Stimulated activated naive CD4-positive, alpha-beta T cell (primary cell): ENCODE results near the gene NRP2.

Experiments
- DNase-seq, 6 experiments: peaks; one replicate each; lab custom pipeline; 2025; lab: John Stamatoyannopoulos, UW

NRP2 gene

DNA sequence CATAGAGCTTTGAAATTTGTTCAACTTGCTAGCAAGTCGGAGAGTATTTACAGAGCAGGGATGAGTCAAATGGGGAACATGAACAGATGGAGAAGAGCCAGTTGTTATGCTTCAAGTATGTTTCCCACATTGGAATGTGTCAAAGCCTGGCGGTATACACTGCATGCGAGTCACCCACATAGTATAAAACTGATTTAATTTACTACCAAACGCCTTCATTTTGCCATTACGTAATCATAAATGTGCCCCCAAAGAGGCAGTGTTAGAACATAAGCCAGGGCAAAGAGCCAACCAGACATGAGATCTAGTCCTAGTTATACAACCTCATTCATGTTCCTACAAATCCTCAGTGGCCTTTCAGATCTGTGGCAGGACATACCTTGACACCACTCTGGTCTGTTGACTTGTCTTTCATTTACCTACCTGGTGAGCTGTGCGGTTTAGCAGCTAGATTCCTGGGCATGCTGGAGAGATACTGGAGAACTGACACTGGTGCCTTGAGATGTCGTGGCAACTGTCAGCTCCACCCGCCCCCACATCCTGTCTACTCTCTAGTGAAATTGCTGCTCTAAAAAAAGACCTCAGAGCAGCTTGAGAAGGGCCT, 21.7 kb upstream of the NRP2 start:
- peak in 4 of 6 experiments; percentile 1 to 61 (median 34) for DNase-seq

DNA sequence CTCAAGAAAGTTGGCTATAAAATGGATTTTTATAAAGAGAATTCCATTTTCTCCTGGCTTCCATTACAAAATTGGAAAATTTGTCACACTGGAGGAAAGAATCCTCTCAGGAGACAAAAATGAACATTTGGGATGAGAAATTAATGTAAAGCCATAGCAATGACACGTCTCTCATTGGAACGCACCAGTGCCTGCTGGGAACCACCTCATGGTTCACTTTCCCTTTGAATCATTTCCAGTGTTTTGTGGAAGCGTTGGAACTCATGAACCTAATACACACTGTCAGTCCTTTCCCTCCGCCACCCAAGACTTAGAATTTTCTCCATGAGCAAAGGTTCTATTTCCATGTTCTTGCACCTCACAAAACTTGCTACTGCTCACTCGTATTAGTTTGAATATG, 21.0 kb upstream of the NRP2 start:
- DNase-seq, result no peak

DNA sequence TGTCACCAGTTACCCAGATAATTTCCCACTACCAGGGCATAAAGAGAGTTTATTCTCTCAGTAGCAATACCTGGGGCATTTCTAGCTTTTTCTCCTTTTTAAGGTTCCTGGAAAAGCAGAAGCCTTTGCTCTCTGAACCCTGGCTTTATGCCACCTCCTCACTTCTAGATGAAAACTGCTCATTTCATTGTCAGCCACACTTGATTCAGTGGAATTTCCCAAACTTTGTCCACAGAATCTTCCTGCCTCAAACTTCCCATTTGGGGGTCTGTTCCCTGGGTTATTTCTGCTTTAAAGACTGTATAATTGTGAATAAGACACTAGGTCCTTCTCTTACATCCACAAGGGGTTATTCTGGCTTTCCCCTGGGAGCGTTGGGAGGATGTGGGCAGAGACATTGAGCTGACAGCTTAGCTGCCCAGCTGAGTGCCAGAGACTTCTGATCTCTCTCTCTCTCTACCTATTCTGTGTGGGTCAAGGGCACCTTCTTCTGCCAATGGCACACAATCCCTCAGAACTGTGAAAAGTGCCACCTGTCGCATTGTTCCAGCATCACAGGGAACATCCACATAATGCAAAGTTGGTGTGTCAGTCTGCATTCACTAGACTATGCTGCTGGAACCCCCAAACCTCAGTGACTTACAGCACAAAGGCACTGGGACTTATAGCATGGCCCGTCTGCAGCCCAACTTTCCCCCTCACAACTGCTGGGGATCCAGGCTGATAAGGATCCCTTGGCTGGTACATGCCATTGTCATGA, 19.9 kb upstream of the NRP2 start:
- no peak for DNase-seq

DNA sequence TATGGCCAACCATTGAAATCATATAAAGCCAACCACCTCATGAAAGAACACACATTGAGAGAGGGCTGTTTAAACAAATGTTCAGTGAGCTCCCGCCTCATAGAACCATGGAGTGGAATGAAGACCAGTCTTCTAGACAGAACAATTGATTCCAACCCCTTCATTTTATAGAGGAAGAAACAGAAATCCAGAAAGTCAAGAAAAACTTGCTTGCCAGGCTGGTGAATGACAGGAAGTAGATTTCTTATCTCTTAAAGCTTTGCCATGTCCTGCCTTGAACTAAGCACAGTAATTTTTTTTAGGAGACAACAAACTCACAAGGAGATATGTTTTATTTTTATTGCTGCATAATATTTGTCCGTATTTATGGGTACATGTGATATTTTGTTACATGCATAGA, 16.5 kb upstream of the NRP2 start:
- DNase-seq, result no peak

DNA sequence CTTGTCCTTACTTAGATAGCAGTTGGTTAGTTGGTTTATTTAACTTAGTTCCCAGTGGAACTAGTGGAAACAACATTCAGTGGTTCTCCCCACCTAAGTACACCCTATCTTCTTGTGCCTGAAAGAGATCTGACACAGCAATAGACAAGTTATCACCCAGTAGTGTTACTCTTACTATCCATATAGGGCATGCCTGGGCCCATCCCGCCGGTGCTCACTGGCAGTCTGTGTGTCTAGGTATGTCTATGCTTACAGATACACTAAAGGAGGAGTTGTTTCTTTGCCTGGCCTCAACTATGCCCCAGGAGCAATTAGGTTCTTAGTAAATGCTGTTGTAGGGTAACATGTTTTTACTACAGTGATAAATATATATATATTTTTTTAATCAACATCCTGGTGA, 12.0 kb upstream of the NRP2 start:
- no peak for DNase-seq

DNA sequence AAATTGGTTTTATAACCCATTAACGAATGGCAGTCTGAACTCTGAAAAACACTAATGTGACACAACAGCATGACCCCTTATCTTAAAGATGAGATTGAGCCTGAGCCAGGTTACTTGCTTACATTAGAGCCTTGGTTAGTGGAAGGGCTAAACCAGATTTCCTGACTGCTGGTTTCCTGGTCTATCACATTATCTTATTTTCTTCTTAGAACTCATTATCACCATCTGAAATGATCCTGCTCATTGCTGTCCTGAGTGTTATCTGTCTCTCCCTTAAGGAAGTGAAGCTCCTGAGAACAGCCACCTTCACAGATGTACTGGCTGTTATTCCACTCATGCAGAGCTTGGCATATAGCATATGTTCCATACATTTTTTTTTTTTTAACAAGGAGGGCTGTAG, 9.0 kb upstream of the NRP2 start:
- no peak for DNase-seq

DNA sequence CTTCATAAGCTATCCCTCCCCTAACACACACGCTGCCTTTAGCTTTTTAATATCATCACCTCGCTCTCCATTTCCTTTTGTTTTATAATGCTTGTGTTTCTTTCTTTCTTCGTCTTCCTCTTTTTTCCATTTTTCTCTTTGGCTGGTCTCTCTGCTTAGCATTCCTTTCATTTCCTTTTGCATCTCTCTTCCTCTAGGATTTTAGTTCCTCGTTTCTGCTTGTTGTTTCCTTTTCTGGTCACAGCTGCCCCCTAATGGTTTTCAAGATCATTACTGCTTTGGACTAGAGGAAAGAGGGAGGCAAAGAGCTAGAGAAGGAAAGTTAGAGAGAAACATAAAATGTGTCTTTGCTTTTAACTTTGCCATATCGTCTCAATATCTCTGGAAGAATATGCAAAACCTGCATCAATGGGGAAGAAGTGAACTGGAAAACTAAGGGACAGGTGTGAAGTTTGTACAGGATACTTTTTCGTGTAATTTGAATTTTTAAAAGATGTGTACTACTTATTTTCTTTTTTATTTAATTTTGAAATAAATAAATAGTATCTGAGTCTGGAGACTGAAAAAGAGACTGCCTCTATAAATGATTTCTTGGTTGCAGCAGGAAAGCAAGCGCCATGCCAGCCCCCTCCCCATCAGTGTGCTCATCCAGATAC, 6.3 kb upstream of the NRP2 start:
- DNase-seq, result peak in 2 of 6 experiments; percentile 18 to 29

DNA sequence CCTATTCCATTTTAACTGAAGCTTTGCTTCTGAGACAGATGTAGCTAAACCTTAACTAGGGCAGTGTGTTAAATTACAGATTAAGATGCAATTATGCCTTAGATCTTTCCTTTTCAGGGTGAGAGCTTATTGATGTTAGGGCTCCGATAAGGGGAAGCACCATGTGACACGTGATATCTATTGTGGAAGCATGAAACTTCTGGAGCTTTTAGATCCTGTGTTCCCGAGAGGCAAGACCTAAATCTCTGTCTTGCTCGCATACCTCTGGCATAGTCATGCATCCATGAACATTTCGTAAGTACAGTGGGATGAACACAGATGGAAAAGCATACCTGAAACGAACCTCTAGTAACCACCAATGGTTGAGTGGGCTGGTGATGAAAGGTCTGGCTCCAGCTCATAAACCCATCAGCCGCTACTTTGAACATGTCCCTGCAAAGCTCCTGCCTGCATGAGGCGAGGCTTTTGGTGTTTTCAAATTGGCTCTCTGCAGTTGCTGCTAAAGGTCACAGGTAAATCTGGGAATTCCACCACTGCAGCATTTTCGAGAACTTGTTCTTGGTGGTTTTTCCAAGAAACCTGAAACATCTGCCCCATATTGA, 3.7 kb upstream of the NRP2 start:
- no peak for DNase-seq

DNA sequence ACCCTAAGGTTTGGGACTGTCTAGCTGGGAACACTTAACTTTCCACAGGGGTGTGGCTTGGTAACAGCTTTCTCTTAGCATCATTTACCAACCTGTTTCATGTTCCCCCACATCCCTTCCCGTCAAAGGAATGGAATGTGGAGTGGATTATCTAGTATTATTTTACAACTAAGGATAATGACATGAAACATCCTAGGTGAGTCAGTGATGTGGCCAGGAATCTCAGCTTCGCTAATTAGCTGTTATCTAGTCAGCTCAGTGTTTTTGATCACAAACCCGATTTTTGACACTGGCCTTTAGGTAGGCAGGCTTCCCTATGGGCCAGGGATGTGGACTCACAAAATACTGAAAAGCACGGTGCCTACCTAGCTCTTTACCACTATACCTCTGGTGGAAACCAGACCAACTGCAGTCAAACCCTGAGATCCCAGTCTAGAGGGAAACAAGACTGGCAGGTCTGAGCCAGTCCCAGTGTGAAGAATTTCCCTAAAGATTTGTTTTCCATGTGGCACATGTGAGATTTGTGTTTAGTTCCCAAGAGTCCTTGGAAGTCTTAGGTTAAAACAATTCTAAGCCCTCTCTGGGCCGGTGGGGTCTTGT, 2.8 kb upstream of the NRP2 start:
- no peak for DNase-seq

DNA sequence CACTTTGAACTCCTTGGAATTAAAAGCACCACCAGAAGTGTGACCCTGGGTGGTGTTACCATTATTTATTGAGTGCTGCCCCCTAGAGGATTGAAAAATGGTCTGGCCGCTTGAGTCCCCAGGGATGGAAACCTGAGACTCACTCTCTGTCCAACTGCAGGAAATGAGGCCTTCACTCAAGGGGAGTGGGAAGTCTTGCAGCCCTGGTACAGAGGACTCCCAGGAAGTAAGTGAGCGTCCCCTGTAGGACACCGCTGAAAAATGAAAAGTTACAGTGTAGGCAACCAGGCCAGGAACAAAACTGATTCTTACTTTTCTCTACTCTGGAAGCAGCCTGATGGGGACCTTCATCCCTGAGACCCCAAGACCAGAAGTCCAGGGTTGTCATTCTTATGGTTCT, 2.2 kb upstream of the NRP2 start:
- DNase-seq, result peak in 4 of 6 experiments; percentile 3 to 56 (median 28)

DNA sequence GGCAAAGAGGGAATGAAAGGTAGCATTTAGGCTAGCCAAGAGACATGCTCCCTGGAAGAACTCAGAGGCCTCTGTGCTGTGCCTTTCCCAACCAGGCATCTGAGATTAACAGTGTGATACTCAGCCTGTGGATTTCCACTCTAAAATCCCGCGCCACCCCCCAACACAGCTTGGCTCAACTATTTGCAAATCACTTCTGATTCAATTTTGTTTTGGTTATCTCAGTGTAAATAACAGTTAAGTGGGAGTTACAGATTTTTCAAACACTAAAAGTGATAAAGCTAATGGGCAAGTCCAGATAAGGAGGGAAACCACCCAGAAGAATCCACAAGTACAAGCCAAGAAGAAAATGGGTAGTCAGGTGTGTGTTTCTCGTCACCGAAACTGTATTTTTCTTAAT, 1.4 kb upstream of the NRP2 start:
- no peak for DNase-seq

DNA sequence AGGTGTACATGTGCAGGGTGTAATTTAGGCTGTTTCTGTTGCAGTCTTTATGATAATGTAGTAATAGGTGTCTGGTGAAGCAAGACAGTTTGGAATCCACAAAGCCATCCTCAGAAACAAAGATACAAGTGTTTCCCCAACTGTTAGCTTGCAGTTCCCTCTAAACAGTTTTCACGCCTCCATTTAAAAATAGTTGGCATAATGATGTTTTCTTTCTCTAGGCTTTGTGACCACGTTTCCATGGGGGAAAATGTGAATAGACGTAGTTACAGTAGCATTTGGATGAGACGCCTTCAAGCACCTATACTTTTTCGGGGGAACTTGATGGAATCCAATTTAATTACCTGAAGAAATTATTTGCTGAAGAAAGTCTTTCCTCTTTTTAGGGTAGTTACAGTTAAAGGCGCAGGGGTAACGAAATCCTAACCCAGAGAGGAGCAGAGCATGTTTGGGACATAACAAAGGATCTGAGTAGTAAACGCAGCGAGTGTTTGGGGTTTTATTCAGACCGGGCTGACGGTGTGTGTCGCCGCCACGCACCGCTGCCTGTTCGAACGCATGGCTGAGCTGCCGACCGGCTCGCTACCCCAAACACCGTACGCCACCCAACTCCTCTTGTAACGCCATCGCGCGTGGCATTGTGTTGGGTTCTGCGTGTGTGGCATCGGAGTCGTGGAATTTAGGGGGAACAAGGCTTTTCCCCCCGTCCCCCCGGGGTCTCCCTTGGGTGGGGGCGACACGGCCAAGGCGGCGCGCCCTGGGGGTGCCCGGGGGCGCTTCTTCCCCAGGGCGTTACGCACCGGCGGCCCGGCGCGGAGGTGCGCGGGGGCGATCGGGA, 681 bp upstream of the NRP2 start:
- DNase-seq, result peak in 1 of 6 experiments; percentile 34

DNA sequence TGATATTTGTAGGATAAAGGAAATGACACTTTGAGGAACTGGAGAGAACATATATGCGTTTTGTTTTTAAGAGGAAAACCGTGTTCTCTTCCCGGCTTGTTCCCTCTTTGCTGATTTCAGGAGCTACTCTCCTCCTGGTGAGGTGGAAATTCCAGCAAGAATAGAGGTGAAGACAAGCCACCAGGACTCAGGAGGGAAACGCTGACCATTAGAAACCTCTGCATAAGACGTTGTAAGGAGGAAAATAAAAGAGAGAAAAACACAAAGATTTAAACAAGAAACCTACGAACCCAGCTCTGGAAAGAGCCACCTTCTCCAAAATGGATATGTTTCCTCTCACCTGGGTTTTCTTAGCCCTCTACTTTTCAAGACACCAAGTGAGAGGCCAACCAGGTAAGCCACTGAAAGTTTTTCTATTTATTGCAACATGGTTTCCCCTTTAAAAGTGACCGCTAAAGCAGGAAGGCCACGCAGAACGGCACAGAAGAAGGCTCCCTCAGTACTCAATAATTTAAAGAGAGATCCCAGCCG, 735 bp downstream of the NRP2 start:
- DNase-seq, result no peak

DNA sequence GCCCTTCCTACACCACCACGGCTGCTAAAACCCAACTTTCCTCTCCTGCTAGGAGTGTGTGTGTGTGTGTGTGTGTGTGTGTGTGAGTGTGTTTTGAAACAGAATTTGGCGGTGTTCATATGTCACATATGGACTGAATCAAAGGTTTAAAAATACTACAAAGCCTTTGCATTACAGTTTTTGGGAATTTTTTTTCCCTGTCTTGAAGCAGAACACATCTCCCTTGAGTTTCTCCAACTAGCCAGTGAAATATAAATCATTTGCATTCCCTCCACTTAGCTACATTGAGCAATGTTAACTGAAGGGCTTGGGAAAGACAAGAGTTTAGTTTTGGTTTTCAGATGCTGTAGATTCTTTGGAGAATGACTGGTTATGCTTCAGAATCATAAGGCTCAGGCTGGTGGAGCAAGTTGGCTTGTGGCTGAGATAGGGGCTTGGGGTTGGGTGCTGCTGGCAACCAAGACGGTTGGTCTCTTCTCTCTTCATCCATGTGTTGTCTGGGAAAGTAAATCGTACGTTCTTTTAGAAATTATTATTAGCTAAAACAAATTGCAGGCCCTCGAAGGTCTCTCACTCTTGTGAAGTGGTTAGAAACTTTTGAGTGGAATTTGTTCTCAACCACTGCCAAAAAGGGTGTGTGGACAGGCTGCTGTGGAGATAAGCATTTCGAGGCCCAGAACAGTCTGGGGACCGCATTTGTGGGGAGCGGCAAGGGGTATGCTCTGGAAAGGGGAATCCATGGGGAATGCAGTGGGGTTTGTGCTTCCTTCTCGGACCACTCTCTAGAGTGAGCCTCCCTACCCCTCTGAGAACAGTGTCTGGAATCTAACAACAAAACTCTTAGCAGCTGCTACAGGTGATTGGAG, 1.4 kb downstream of the NRP2 start:
- DNase-seq, result no peak

DNA sequence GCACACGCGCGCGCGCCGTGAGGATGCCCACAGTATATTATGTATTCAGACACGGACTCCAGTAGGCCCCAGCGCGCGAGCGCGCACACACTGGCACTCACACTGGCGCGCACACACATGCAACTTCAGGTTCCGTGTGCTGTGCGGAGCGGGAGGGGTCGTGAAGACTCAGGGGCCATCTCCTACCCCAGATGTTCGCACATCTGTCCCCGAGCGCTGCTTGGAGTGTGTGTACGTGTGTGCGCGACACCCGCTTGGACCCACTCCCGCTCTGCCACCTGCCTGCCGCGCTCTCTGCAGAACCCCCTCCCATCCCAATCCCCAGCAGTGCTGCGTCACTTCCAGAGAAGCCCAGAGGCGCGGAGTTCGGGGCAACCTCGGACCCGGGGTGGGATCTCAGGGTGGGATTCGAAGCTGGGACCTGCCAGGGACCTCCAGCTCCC, 2.6 kb downstream of the NRP2 start:
- DNase-seq, result no peak

DNA sequence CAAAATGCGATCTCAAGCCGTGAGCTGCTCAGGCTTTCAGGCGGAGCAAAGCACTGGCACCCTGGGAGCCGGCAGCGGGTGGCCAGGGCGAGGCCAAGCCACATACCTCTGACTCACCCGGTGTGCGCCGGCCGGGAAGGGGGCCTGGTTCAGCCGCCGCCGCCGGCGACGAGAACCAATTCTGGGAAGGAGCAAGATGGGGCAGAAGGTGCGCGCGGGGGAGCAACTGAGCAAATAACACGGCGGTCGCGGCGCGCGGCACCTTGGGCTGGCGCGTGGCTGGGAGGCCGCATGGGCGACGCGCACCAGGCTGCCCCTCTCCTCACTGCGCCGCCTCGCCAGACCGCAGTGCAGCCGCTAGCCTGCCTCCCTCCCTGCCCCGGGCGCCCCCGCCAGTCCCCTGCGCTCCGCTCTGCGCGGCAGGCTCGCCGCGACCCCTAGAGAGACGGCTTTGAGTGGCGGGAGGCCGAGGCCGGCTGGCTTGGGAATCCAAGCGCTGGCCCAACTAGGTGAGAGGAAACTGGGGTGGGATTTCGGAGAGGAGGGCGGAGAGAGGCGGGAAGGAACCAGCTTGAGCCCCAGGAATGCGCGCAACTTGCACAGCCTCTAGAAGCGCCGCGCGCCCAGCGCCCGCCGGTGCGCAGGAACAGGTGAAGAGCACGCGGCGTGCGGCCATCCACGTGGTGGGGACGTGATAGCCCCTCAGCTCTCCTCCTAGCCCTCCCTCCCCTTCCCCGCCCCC, 3.2 kb downstream of the NRP2 start:
- no peak for DNase-seq

DNA sequence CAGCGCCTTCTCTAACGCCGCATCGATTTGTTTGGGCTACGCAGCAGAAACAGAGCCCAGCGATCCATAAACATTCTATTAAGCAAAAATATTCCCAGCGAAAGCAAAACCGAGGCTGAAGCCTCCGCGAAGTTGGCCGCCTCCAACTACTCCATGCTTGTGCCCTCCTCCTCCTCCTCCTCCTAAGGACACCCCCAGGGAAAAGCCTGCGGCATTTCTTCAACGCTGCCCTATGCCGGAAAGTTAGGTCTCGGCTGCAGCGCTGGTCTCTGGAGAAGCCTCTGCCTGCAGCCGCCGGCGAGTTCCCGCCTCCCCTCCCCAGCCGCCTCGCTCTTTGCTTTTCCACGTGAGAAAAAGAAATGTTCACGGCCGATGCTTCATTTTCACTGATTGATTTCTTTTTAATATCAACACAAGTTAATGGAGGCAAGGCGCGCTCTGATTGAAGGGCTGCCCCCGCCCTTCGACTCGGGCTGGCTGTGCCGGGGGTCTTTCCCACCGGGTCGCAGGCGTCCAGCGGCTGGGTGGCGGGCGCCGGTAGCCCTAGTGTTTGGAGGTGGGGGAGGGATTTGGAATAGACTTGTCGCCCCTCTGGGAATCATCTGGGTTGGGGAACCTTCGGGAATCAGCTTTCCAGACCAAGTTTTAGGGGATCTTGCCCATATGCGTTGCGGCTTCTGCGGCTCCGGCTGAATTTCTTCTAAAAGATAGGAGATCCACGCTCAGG, 3.9 kb downstream of the NRP2 start:
- DNase-seq, result no peak

DNA sequence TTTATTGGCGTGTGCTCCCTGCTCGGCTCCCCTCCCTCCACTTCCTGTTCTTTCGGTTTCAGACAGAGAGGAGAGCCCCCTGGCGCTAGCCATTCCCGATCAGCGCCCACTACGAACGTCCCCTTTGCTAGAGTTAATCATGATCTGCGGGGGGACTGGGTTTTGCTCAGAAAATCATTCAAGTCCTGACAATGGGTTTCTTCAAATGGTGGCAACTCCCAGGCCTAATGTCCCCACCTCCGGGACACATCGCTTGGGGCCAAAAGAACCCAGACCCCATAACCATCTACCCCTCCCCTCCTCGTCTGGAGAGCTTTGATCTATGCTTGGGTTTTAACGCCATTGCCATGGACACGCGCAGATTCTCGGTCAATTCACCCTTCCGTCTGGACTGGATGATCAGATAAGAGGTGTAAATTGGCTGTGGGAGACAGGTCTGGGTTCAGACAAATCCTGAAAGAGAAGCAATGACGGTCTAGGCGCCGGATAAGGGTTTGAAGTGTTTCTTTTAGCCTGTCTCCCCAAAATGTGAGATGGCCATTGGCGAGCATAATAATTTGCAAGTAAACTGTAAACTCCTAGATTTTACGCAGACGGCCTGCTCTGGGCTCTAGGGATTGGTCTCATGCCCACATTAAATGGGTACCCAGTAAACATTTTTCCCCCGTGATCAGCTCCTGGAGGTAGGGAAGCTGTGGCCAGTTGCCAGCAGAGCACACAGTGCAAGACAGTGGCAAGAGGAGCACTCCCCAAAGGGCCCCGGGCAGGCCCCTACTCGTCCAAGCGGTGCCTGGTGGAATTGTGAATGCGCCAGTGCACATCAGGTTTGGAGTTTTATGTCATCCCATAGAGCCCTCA, 4.7 kb downstream of the NRP2 start:
- DNase-seq, result no peak
